ENCODE data around the gene KCNIP3.

DNA sequence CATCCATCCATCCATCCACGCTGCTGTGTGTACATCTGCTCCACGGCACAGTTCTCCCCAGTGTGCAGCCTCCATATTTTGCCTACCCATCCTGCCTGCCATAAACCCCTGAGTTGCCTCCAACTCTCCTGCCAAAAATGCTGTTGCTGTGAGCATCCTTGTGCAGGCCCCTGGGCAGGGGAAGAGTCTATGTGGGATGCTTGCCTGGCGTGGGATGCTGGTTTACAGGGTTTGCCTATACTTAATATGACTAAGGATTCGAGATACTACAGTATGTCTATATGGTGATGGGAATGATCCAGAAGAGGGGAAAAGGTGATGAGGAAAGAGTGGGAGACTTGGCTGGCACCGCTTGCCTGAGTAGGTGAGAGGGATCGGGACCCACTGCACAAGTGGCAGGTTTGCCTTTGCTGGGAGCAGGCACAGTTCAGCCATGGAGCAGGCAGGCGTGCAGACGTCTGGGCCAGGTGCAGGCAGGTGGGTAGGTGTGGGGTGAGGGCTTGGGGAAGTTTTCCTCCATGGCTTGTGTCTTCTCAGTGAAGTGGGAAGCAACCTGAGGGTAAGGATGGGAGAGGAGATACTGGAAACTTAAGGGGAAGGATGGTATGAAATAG, 75.2 kb downstream of the KCNIP3 start:
- TF ChIP-seq EZH2 (IDR thresholded peaks at IDR 0.05) = no peak
- no peak for TF ChIP-seq POLR2AphosphoS5 (IDR thresholded peaks at IDR 0.05; ENCODE audit: borderline replicate concordance, low read depth, low read length)
